GM23248 (cell line): ENCODE results near the gene TXNDC17. TPM values are rescaled to one million over a fixed set of nuclear protein-coding genes. Genes with fewer than 3 reads are reported as not detected.
A peak's percentile ranks its signal among the peaks of the same experiment; 100 is the strongest.

Experiments used
- DNase-seq: peaks from one replicate; pipeline ENCODE4 v3.0.0-alpha.2; 2015
- H2AFZ ChIP-seq: fragments of 200-600 bp; sonication (generic); 2 replicates; pipeline ENCODE4 v1.6.1; 2016; ENCODE audit warnings: antibody characterized with exemption
- H3F3A ChIP-seq: fragments of 200-600 bp; sonication (generic); 2 replicates; pipeline ENCODE4 v1.6.1; 2016; ENCODE audit warnings: mild to moderate bottlenecking, antibody characterized with exemption, mixed run types; ENCODE audit not compliant: insufficient read depth
- H3K27ac ChIP-seq: fragments of 200-600 bp; sonication (generic); 2 replicates; pipeline ENCODE4 v1.5.1; 2016; ENCODE audit warnings: mild to moderate bottlenecking
- H3K27me3 ChIP-seq: fragments of 200-600 bp; sonication (generic); replicated peaks from 2 replicates; pipeline ENCODE4 v1.6.1; 2016; ENCODE audit warnings: mild to moderate bottlenecking; ENCODE audit not compliant: insufficient read depth
- H3K36me3 ChIP-seq: fragments of 200-600 bp; sonication (generic); 2 replicates; pipeline ENCODE4 v1.6.1; 2016; ENCODE audit warnings: low read depth, mild to moderate bottlenecking
- H3K4me1 ChIP-seq: fragments of 200-600 bp; sonication (generic); 2 replicates; pipeline ENCODE4 v1.6.1; 2016; ENCODE audit warnings: mild to moderate bottlenecking; ENCODE audit not compliant: insufficient read depth
- H3K4me2 ChIP-seq: fragments of 200-600 bp; sonication (generic); one replicate; pipeline ENCODE4 v1.6.1; 2016; ENCODE audit warnings: mild to moderate bottlenecking; ENCODE audit not compliant: unreplicated experiment
- H3K4me3 ChIP-seq: fragments of 200-600 bp; sonication (generic); 2 replicates; pipeline ENCODE4 v1.5.1; 2016; ENCODE audit warnings: mild to moderate bottlenecking
- H3K79me2 ChIP-seq: fragments of 200-600 bp; sonication (generic); 2 replicates; pipeline ENCODE4 v1.6.1; 2016; ENCODE audit warnings: mild to moderate bottlenecking; ENCODE audit not compliant: insufficient read depth
- H3K9ac ChIP-seq: fragments of 200-600 bp; sonication (generic); 2 replicates; pipeline ENCODE4 v1.6.1; 2016; ENCODE audit warnings: mild to moderate bottlenecking
- H3K9me2 ChIP-seq: fragments of 200-600 bp; sonication (generic); 2 replicates; pipeline ENCODE4 v1.6.1; 2016; ENCODE audit warnings: mixed run types, mild to moderate bottlenecking, moderate library complexity; ENCODE audit not compliant: insufficient read depth
- H3K9me3 ChIP-seq: fragments of 200-600 bp; sonication (generic); one replicate; pipeline ENCODE4 v1.6.1; 2017; ENCODE audit warnings: low read depth
- H4K20me1 ChIP-seq: fragments of 200-600 bp; sonication (generic); 2 replicates; pipeline ENCODE4 v1.6.0; 2016; ENCODE audit not compliant: insufficient read depth
- EZH2 ChIP-seq: fragments of 200-600 bp; sonication (generic); IDR thresholded peaks from 2 replicates; pipeline ENCODE4 v1.6.1; 2018; ENCODE audit warnings: antibody characterized with exemption, mild to moderate bottlenecking; ENCODE audit not compliant: insufficient read depth, poor library complexity, severe bottlenecking
- EZH2phosphoT487 ChIP-seq: fragments of 200-600 bp; sonication (generic); IDR thresholded peaks from 2 replicates; pipeline ENCODE4 v1.6.1; 2018; ENCODE audit warnings: antibody characterized with exemption, moderate library complexity, mild to moderate bottlenecking, low read depth; ENCODE audit not compliant: insufficient read depth
- WGBS, 2 experiments: methylation state at CpG; one replicate each; pipeline ENCODE4 v1.1.6; 2015 to 2017; ENCODE audit warnings: low lambda C conversion rate in 2 of 2, low coverage in 1 of 2; ENCODE audit errors: missing lambda C conversion rate in 2 of 2; 5-methylcytosine and 5-hydroxymethylcytosine counted together
- in situ Hi-C: fragments of 300-500 bp; cut with MboI; formaldehyde crosslinking; loops from 2 replicates; pipeline ENCODE4 v1.15.0; 2020
- polyA plus RNA-seq: library from polyadenylated mRNA; unstranded; fragments of >200 nt; fragmentation: Nextera tagmentation; extraction: Ambion mirVana; gene quantifications from 2 replicates; pipeline ENCODE4 v1.2.1, GENCODE V29; 2016
- total RNA-seq: library from RNA; depleted of rRNA; stranded (reverse); fragments of >200 nt; shearing (Covaris generic); gene quantifications from 2 replicates; pipeline ENCODE4 v1.2.3, GENCODE V29; 2014

TXNDC17 gene
- total and polyA plus RNA-seq, 2 experiments from 2014 or later = 152 to 630 TPM

DNA sequence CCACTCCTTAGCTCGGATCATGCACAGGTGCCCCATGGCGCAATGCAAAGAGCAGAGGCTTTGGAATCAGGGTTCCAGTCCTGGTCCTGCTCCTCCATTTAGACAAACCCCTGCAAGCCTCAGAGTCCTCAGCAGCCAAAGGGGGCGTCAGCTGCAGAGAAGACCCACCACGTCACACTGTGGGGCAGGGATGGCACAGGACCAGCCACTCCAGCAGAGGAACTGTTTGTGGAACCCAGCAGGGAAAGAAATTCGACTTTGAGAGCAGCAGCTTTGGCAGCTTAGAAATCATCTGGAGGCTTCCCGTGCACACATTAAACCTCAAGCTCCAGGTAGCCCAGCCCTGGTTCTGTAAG is 35.9 kb downstream of the TXNDC17 start:
- TF ChIP-seq EZH2phosphoT487 (no peak), EZH2 (no peak)
- H4K20me1 ChIP-seq = no peaks in the 10 kb centered on the region
- DNase-seq = no peak
- no peaks in the 10 kb centered on the region for H3K79me2 ChIP-seq
- no peaks in the 10 kb centered on the region for H3K36me3 ChIP-seq
- no peaks in the 10 kb centered on the region for H3K9me3 ChIP-seq
- H3K4me1 ChIP-seq = no peaks in the 10 kb centered on the region
- no peak overlapping the region for H3K4me3 ChIP-seq
- no peak overlapping the region for H3K9ac ChIP-seq
- no peaks in the 10 kb centered on the region for H3F3A ChIP-seq
- H2AFZ ChIP-seq = no peak overlapping the region
- WGBS, 2 experiments = 45 to 51% methylated on average over 6 of the region's 6 CpGs
- no peak overlapping the region for H3K4me2 ChIP-seq
- no peak overlapping the region for H3K27ac ChIP-seq
- no peaks in the 10 kb centered on the region for H3K9me2 ChIP-seq
- in situ Hi-C loops = no loop called here
- peaks cover 25% of the 10 kb centered on the region; the same call in 1 of the 2 replicates for H3K27me3 ChIP-seq

DNA sequence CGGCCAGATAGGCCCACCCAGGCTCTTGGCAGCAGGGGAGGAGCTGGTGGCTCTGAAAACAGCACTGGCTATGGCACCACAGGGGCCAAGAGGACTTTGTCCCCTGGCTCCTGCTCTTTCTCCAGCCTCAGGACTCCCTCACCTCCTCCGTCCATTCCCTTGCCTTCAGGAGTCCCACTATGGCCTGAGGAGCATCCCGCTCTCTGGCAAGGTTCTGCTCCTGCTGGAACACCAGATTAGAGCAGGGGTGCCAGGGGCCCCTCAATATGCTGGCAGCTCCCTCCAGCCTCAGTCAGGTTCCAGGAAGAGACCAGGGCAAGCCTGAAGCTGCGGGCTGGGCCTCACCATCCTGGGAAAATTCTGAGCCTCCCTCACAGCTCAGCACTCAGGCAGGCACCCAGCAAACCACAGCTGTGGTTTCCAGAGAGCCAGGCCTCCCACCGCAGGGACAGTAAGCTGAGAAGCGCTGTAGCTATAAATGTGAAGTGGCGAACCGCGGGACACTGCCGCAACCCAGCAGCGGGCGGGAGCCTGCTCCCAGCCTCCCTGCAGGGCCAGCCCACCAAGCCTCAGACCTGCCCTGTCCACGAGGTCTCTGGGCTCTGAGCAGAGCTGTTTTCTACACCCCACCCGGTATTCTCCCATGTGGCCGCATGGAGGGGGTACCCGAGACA is 36.4 kb downstream of the TXNDC17 start:
- no peak overlapping the region for H3K4me2 ChIP-seq
- H3K79me2 ChIP-seq = no peaks in the 10 kb centered on the region
- H4K20me1 ChIP-seq = no peaks in the 10 kb centered on the region
- no peak overlapping the region for H3K4me3 ChIP-seq
- H3K9ac ChIP-seq = no peak overlapping the region
- H3K4me1 ChIP-seq = no peaks in the 10 kb centered on the region
- H3F3A ChIP-seq = no peaks in the 10 kb centered on the region
- WGBS, 2 experiments = 35 to 42% methylated on average over 16 of the region's 16 CpGs
- no peaks in the 10 kb centered on the region for H3K9me3 ChIP-seq
- no peak overlapping the region for H3K27ac ChIP-seq
- TF ChIP-seq EZH2phosphoT487 (no peak), EZH2 (no peak)
- H3K9me2 ChIP-seq = no peaks in the 10 kb centered on the region
- no peak overlapping the region for H2AFZ ChIP-seq
- H3K27me3 ChIP-seq = peaks cover 25% of the 10 kb centered on the region; the same call in 1 of the 2 replicates
- in situ Hi-C loops = no loop called here
- peak; percentile 71 for DNase-seq
- no peaks in the 10 kb centered on the region for H3K36me3 ChIP-seq

DNA sequence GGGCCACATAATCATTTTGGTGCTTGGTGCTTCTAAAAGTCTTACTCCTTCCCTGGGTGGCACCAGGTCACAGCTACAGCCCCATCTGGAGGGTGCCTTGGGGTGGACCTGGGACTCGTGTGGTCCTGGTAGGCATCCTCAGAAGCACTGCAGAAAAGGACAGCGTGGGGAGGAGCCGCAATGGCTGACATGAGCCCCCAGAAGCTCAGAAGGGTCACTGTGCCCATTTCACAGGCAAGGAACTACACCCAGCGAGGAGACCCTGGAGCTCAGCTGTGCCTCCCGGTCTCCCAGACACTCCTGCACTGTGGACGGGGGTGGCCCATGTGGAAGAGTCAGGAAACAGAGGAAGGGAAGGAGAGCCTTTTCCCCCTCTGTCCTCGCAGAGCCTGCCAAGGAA is 37.1 kb downstream of the TXNDC17 start:
- H3K27ac ChIP-seq = no peak overlapping the region
- no peak for DNase-seq
- H3F3A ChIP-seq = no peaks in the 10 kb centered on the region
- peaks cover 25% of the 10 kb centered on the region; the same call in 1 of the 2 replicates for H3K27me3 ChIP-seq
- TF ChIP-seq EZH2phosphoT487 (no peak), EZH2 (no peak)
- H3K4me3 ChIP-seq = no peak overlapping the region
- no peaks in the 10 kb centered on the region for H3K36me3 ChIP-seq
- no peak overlapping the region for H2AFZ ChIP-seq
- H3K4me2 ChIP-seq = no peak overlapping the region
- no peaks in the 10 kb centered on the region for H3K9me3 ChIP-seq
- H3K9ac ChIP-seq = no peak overlapping the region
- H3K9me2 ChIP-seq = no peaks in the 10 kb centered on the region
- H3K4me1 ChIP-seq = no peaks in the 10 kb centered on the region
- in situ Hi-C loops = no loop called here
- no peaks in the 10 kb centered on the region for H3K79me2 ChIP-seq
- WGBS, 2 experiments = 46 to 53% methylated on average over 7 of the region's 7 CpGs
- no peaks in the 10 kb centered on the region for H4K20me1 ChIP-seq

DNA sequence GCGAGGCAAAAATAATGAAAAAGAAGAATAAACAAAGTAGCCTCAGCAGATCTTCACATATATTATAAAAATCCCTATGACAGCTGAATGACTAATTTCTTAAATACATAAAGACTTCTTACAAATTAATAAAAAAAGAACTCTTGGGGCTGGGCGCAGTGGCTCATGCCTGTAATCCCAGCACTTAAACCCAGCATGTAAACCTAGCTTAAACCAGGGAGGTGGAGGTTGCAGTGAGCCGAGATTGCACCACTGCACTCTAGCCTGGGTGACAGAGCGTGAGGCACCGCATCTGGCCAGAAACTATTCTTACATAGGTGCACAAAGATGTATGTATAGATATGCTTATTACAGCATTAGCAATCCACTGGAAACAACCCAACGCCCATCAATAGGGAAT is 38.4 kb downstream of the TXNDC17 start:
- in situ Hi-C loops = no loop called here
- no peak overlapping the region for H3K27ac ChIP-seq
- H3K9me3 ChIP-seq = no peaks in the 10 kb centered on the region
- no peaks in the 10 kb centered on the region for H3K9me2 ChIP-seq
- no peaks in the 10 kb centered on the region for H3K79me2 ChIP-seq
- 48% methylated on average over 6 of the region's 6 CpGs for WGBS, 2 experiments
- no peaks in the 10 kb centered on the region for H3K36me3 ChIP-seq
- no peak for TF ChIP-seq EZH2
- no peak for TF ChIP-seq EZH2phosphoT487
- no peaks in the 10 kb centered on the region for H3F3A ChIP-seq
- DNase-seq = no peak
- H3K9ac ChIP-seq = no peak overlapping the region
- H4K20me1 ChIP-seq = no peaks in the 10 kb centered on the region
- H3K4me1 ChIP-seq = no peaks in the 10 kb centered on the region
- no peak overlapping the region for H3K4me2 ChIP-seq
- H3K4me3 ChIP-seq = no peak overlapping the region
- H3K27me3 ChIP-seq = peaks cover 25% of the 10 kb centered on the region; the same call in 1 of the 2 replicates
- H2AFZ ChIP-seq = no peak overlapping the region

DNA sequence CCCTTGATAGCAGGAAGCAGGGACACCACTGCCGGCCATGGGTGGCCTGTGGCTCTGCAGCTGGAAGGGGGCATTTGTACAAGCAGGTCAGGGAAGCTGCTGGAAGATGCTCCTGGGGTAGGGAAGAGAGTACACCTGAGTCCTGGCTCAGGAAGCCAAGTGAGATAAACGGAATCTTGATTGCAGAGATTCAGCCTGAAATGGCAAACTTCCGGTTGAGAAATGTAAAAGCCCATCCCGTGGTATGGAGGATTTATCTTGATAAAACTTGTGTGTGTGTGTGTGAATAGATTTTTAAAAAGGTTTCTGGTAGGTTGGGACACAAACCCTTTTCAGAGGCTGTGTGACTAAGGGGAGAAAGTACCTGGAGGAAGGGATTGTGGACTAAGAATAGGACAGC is 40.3 kb downstream of the TXNDC17 start:
- in situ Hi-C loops = no loop called here
- no peak overlapping the region for H3K4me2 ChIP-seq
- no peak for TF ChIP-seq EZH2phosphoT487
- no peak for TF ChIP-seq EZH2
- no peak for DNase-seq
- H3K4me3 ChIP-seq = no peak overlapping the region
- peaks cover 36% of the 10 kb centered on the region; the same call in 1 of the 2 replicates for H3K27me3 ChIP-seq
- no peak overlapping the region for H3K27ac ChIP-seq
- H2AFZ ChIP-seq = no peak overlapping the region
- WGBS, 2 experiments = 58 to 64% methylated on average over 4 of the region's 4 CpGs
- H3F3A ChIP-seq = no peaks in the 10 kb centered on the region
- no peaks in the 10 kb centered on the region for H3K4me1 ChIP-seq
- H3K79me2 ChIP-seq = no peaks in the 10 kb centered on the region
- no peaks in the 10 kb centered on the region for H4K20me1 ChIP-seq
- H3K9me3 ChIP-seq = no peaks in the 10 kb centered on the region
- no peaks in the 10 kb centered on the region for H3K9me2 ChIP-seq
- no peak overlapping the region for H3K9ac ChIP-seq
- H3K36me3 ChIP-seq = no peaks in the 10 kb centered on the region
